Parathyroid adenoma (tissue), 2 donors: ENCODE measurements around the gene TMEM132D.

ENCODE experiments used
- H2AFZ ChIP-seq: fragments of 300-600 bp; sonication (generic); one replicate; pipeline ENCODE4 v1.7.0; 2017; ENCODE audit warnings: antibody characterized with exemption, mild to moderate bottlenecking
- H3K27ac ChIP-seq: fragments of 300-600 bp; sonication (generic); one replicate; pipeline ENCODE4 v1.7.0; 2017
- H3K27me3 ChIP-seq: fragments of 300-600 bp; sonication (generic); one replicate; pipeline ENCODE4 v1.7.0; 2017; ENCODE audit warnings: low read length; ENCODE audit not compliant: control insufficient read depth, insufficient read depth
- H3K36me3 ChIP-seq: fragments of 300-600 bp; sonication (generic); one replicate; pipeline ENCODE4 v1.7.0; 2017; ENCODE audit warnings: low read length; ENCODE audit not compliant: control insufficient read depth, insufficient read depth
- H3K4me1 ChIP-seq: fragments of 300-600 bp; sonication (generic); one replicate; pipeline ENCODE4 v1.7.0; 2017; ENCODE audit warnings: control low read depth
- H3K4me2 ChIP-seq: fragments of 300-600 bp; sonication (generic); one replicate; pipeline ENCODE4 v1.7.0; 2017; ENCODE audit warnings: low read length
- H3K4me3 ChIP-seq: fragments of 300-600 bp; sonication (generic); one replicate; pipeline ENCODE4 v1.7.0; 2017; ENCODE audit warnings: low read depth, low read length
- H3K79me2 ChIP-seq: fragments of 300-600 bp; sonication (generic); one replicate; pipeline ENCODE4 v1.7.0; 2017; ENCODE audit warnings: control low read depth
- H3K9ac ChIP-seq: fragments of 300-600 bp; sonication (generic); one replicate; pipeline ENCODE4 v1.7.0; 2017; ENCODE audit warnings: mild to moderate bottlenecking
- H3K9me3 ChIP-seq: fragments of 300-600 bp; sonication (generic); one replicate; pipeline ENCODE4 v1.7.0; 2017; ENCODE audit warnings: low read length; ENCODE audit not compliant: control insufficient read depth
- CTCF ChIP-seq: fragments of 300-600 bp; sonication (generic); IDR thresholded peaks from one replicate; pipeline ENCODE4 v1.7.0; 2017; ENCODE audit warnings: antibody characterized with exemption, mild to moderate bottlenecking
- donor health status: primary hyperparathyroidism.

TMEM132D gene

DNA sequence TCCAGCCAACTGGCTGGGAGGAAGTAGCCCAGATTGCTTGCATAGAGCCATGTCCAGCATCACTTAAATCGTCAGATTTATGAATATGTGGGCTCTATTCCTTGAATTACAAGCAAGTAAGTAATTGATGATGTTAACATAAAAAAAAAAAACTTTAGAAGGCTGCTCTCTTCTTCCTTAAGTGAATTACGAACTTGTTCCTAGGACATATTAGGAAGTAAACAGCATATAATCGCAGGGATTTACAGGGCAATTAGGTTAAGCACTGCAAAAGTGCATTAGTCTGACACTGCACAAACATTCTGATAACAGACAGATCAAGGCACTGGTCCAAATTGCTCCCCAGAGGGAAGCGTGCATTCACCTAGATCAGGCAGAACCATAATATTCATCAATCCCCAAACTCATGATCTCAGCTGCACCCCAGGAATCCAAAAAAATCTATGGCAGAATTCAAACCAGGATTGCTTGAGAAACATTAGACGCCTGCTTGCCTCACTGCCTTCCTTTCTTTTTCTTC, 293.2 kb downstream of the TMEM132D start:
- no peaks in the 10 kb centered on the region for H3K27me3 ChIP-seq

GRCh38 chr12:129607756-129608155, 296.1 kb downstream of the TMEM132D start:
- no peak overlapping the region for H2AFZ ChIP-seq
- TF ChIP-seq CTCF: no peak
- H3K27me3 ChIP-seq: no peaks in the 10 kb centered on the region
- H3K27ac ChIP-seq: no peak overlapping the region
- H3K9ac ChIP-seq: no peak overlapping the region
- no peaks in the 10 kb centered on the region for H3K36me3 ChIP-seq
- H3K4me1 ChIP-seq: no peaks in the 10 kb centered on the region
- H3K4me2 ChIP-seq: no peak overlapping the region
- H3K79me2 ChIP-seq: no peaks in the 10 kb centered on the region
- no peaks in the 10 kb centered on the region for H3K9me3 ChIP-seq
- no peak overlapping the region for H3K4me3 ChIP-seq

More for the DNA sequence above, 293.2 kb downstream of the TMEM132D start:
- Histone ChIP-seq H2AFZ (no peak overlapping the region), H3K4me2 (no peak overlapping the region), H3K79me2 (no peaks in the 10 kb centered on the region), H3K9me3 (no peaks in the 10 kb centered on the region), H3K9ac (no peak overlapping the region), H3K4me1 (no peaks in the 10 kb centered on the region), H3K27ac (no peak overlapping the region), H3K36me3 (no peaks in the 10 kb centered on the region), H3K4me3 (no peak overlapping the region)
- no peak for TF ChIP-seq CTCF

- Histone ChIP-seq H3K27me3 (no peaks in the 10 kb centered on the region), H3K9ac (no peak overlapping the region), H3K79me2 (no peaks in the 10 kb centered on the region), H3K4me1 (no peaks in the 10 kb centered on the region), H3K36me3 (no peaks in the 10 kb centered on the region), H3K27ac (no peak overlapping the region), H3K9me3 (no peaks in the 10 kb centered on the region), H3K4me2 (no peak overlapping the region), H3K4me3 (no peak overlapping the region), H2AFZ (no peak overlapping the region)
- no peak for TF ChIP-seq CTCF
Observed at GRCh38 chr12:129607301-129607700, 296.5 kb downstream of the TMEM132D start.

DNA sequence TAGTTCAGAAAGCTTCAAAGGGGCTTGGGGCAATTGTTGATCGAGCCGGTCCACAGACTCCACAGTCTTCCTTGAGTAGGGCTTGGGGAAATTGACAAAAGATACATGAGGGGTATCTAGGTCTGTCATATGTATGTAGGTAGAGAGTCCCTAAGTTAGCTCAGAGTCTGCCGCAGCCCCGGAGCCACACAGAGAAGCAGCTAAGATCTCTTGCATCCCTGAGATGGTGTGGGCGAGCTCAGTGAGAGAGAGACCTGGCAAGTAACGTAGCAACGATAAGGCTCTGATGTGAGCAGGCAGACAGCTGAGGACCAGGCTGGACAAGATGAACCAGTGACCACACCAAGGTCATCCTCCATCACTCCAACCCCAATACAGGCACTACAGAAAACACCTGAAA, 297.6 kb downstream of the TMEM132D start:
- H3K27ac ChIP-seq: no peak overlapping the region
- H3K9me3 ChIP-seq: no peaks in the 10 kb centered on the region
- no peaks in the 10 kb centered on the region for H3K27me3 ChIP-seq
- no peak overlapping the region for H2AFZ ChIP-seq
- no peak for TF ChIP-seq CTCF
- H3K9ac ChIP-seq: no peak overlapping the region
- H3K4me2 ChIP-seq: no peak overlapping the region
- no peaks in the 10 kb centered on the region for H3K4me1 ChIP-seq
- H3K4me3 ChIP-seq: no peak overlapping the region
- no peaks in the 10 kb centered on the region for H3K79me2 ChIP-seq
- H3K36me3 ChIP-seq: no peaks in the 10 kb centered on the region

DNA sequence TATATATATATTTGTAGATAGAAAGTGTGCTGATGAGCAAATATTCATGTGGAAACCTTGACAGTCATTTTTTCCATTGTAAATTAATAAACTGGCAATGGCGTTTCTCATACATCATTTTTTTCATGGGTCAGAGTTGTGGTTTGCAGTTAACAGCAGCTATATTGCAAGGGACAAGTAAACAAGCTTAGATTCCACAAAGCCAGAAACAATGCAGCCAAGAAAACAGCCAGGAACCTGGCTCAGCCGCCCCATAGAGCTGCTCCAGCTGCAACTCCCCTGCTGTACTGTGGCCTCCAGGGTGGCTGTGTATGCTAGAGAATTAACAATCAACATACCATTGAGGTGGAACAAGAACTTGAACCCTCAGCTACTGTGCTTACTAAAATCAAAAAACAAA, 298.2 kb downstream of the TMEM132D start:
- H3K27me3 ChIP-seq: no peaks in the 10 kb centered on the region

More for the DNA sequence above, 298.2 kb downstream of the TMEM132D start:
- H3K9me3 ChIP-seq: no peaks in the 10 kb centered on the region
- no peak overlapping the region for H2AFZ ChIP-seq
- no peaks in the 10 kb centered on the region for H3K36me3 ChIP-seq
- no peaks in the 10 kb centered on the region for H3K4me1 ChIP-seq
- H3K4me2 ChIP-seq: no peak overlapping the region
- TF ChIP-seq CTCF: no peak
- H3K27ac ChIP-seq: no peak overlapping the region
- H3K9ac ChIP-seq: no peak overlapping the region
- no peak overlapping the region for H3K4me3 ChIP-seq
- H3K79me2 ChIP-seq: no peaks in the 10 kb centered on the region
